ENCODE results near the gene AGXT. TPM values are rescaled to one million over a fixed set of nuclear protein-coding genes. Genes with fewer than 3 reads are reported as not detected.

Gene AGXT
- total RNA-seq, 1 experiment from 2014 or later, result 0.36 TPM

- intact Hi-C loops (cut with micrococcal nuclease; ENCODE audit: unreplicated experiment), result no loop called here
- Histone ChIP-seq H3K27me3 (ENCODE audit: control insufficient read depth, insufficient read depth, low read length) (no peaks in the 10 kb centered on the region), H3K4me1 (ENCODE audit: control insufficient read depth, insufficient read depth, low read length) (no peaks in the 10 kb centered on the region), H3K36me3 (ENCODE audit: control insufficient read depth, insufficient read depth, low read length) (no peaks in the 10 kb centered on the region), H3K4me3 (ENCODE audit: low read depth in 2 of 2, low read length in 2 of 2) (no peak overlapping the region), H3K27ac (ENCODE audit: low read length) (no peak overlapping the region), H3K9me3 (ENCODE audit: control insufficient read depth, insufficient read depth, low read depth, low read length) (no peaks in the 10 kb centered on the region)
- no peak for DNase-seq (ENCODE audit: low read depth, low spot score)
- in situ Hi-C loops (cut with HindIII; ENCODE audit: low pct_unique_long_range_greater_than_20kb, low sequenced_read_pairs), result no loop called here
- TF ChIP-seq POLR2AphosphoS5 (IDR thresholded peaks at IDR 0.05; ENCODE audit: low read depth, low read length), result no peak
- TF ChIP-seq TCF7L2 (IDR thresholded peaks at IDR 0.05; ENCODE audit: low read depth, low read length), result no peak
- TF ChIP-seq CTCF (IDR thresholded peaks at IDR 0.05), result no peak
- TF ChIP-seq SIN3A (IDR thresholded peaks at IDR 0.05; ENCODE audit: borderline replicate concordance, insufficient read depth, low read depth, low read length), result no peak
- no peak for TF ChIP-seq REST (IDR thresholded peaks at IDR 0.05; ENCODE audit: insufficient read depth in 1 of 2, low read depth in 2 of 2, low read length in 1 of 2)
- BruUV-seq (replicated peaks), result no TSS peak
- POLR2A ChIA-PET, result no interaction called here
- no peak for ATAC-seq
- CTCF ChIA-PET, result no interaction called here
These were observed 6.1 kb downstream of the AGXT start for GRCh38 chr2:240874715-240875227.

- no peak for TF ChIP-seq CTCF (IDR thresholded peaks at IDR 0.05)
- TF ChIP-seq SIN3A (IDR thresholded peaks at IDR 0.05; ENCODE audit: borderline replicate concordance, insufficient read depth, low read depth, low read length), result no peak
- no peak for TF ChIP-seq REST (IDR thresholded peaks at IDR 0.05; ENCODE audit: insufficient read depth in 1 of 2, low read depth in 2 of 2, low read length in 1 of 2)
- no peak for TF ChIP-seq TCF7L2 (IDR thresholded peaks at IDR 0.05; ENCODE audit: low read depth, low read length)
- TF ChIP-seq POLR2AphosphoS5 (IDR thresholded peaks at IDR 0.05; ENCODE audit: low read depth, low read length), result no peak
- ATAC-seq (no peak), DNase-seq (ENCODE audit: low read depth, low spot score) (no peak)
- in situ Hi-C loops (cut with HindIII; ENCODE audit: low pct_unique_long_range_greater_than_20kb, low sequenced_read_pairs), result no loop called here
- no peaks in the 10 kb centered on the region for H3K9me3 ChIP-seq (ENCODE audit: control insufficient read depth, insufficient read depth, low read depth, low read length)
- no peaks in the 10 kb centered on the region for H3K36me3 ChIP-seq (ENCODE audit: control insufficient read depth, insufficient read depth, low read length)
- intact Hi-C loops (cut with micrococcal nuclease; ENCODE audit: unreplicated experiment), result no loop called here
- POLR2A ChIA-PET, result no interaction called here
- H3K27me3 ChIP-seq (ENCODE audit: control insufficient read depth, insufficient read depth, low read length), result no peaks in the 10 kb centered on the region
- no peak overlapping the region for H3K4me3 ChIP-seq (ENCODE audit: low read depth in 2 of 2, low read length in 2 of 2)
- H3K27ac ChIP-seq (ENCODE audit: low read length), result no peak overlapping the region
- H3K4me1 ChIP-seq (ENCODE audit: control insufficient read depth, insufficient read depth, low read length), result no peaks in the 10 kb centered on the region
- no TSS peak for BruUV-seq (replicated peaks)
- CTCF ChIA-PET, result no interaction called here
These were observed 6.8 kb downstream of the AGXT start for GRCh38 chr2:240875228-240876034.
